ENCODE results near the gene EVI5.
A peak's percentile ranks its signal among the peaks of the same experiment; 100 is the strongest.

The EVI5 gene

GRCh38 chr1:92515796-92516201 lies 269.1 kb downstream of the EVI5 start:
- no peak for DNase-seq (ENCODE audit: low spot score)

- DNase-seq (ENCODE audit: low spot score), result no peak
Observed at GRCh38 chr1:92511541-92511940, 273.4 kb downstream of the EVI5 start.

- DNase-seq (ENCODE audit: low spot score), result no peak
Observed at GRCh38 chr1:92509619-92510018, 275.3 kb downstream of the EVI5 start.

- no peak for DNase-seq (ENCODE audit: low spot score)
Observed at GRCh38 chr1:92505015-92505692, 279.8 kb downstream of the EVI5 start.

- no peak for DNase-seq (ENCODE audit: low spot score)
Observed at GRCh38 chr1:92504291-92505014, 280.5 kb downstream of the EVI5 start.

- no peak for DNase-seq (ENCODE audit: low spot score)
Observed at GRCh38 chr1:92503926-92504285, 281.0 kb downstream of the EVI5 start.

GRCh38 chr1:92503043-92503925 lies 281.6 kb downstream of the EVI5 start:
- no peak for DNase-seq (ENCODE audit: low spot score)

- DNase-seq (ENCODE audit: low spot score), result no peak
Observed at GRCh38 chr1:92502247-92502646, 282.7 kb downstream of the EVI5 start.

GRCh38 chr1:92500552-92500951 lies 284.4 kb downstream of the EVI5 start:
- no peak for DNase-seq (ENCODE audit: low spot score)

- peak; percentile 29 for DNase-seq (ENCODE audit: low spot score)
Observed at GRCh38 chr1:92495392-92496063, 289.4 kb downstream of the EVI5 start.

GRCh38 chr1:92494485-92495141 lies 290.3 kb downstream of the EVI5 start:
- DNase-seq (ENCODE audit: low spot score), result no peak

- no peak for DNase-seq (ENCODE audit: low spot score)
Observed at GRCh38 chr1:92493139-92493538, 291.8 kb downstream of the EVI5 start.

GRCh38 chr1:92488832-92489231 lies 296.1 kb downstream of the EVI5 start:
- no peak for DNase-seq (ENCODE audit: low spot score)

GRCh38 chr1:92488416-92488815 lies 296.5 kb downstream of the EVI5 start:
- no peak for DNase-seq (ENCODE audit: low spot score)

GRCh38 chr1:92487078-92487605 lies 297.8 kb downstream of the EVI5 start:
- DNase-seq (ENCODE audit: low spot score), result no peak

GRCh38 chr1:92486251-92487077 lies 298.4 kb downstream of the EVI5 start, which contains the start of gene GFI1:
TSS of gene GFI1 (minus strand) at chr1:92486925. CDS start at chr1:92483487, 3,438 bp downstream.
- DNase-seq (ENCODE audit: low spot score), result peak; percentile 50

- DNase-seq (ENCODE audit: low spot score), result peak; percentile 78
Observed at GRCh38 chr1:92485381-92486250, 299.3 kb downstream of the EVI5 start.

- peak; percentile 45 for DNase-seq (ENCODE audit: low spot score)
Observed at GRCh38 chr1:92484472-92485380, 300.2 kb downstream of the EVI5 start.
